ENCODE measurements around the gene ZNF474.

DNA sequence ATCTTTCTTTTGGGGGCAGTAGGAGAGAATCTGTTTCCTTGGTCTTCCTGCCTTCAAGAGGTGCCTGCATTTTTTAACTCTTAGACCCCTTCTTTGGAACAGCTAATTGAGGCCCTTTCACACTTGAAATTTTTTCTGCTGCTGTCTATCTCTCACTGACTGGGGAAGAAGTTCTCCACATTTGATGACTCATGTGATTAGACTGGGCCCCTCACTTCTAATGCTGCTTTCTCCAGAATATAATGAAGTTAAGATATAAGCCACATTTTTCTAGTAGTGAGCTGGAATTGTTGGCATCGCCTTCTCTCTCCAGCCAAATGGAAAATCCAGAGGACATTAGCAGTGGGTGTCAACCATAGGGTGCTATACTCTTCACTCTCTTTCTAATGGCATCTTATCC lies 12.4 kb downstream of the ZNF474 start:
- TF ChIP-seq, protein P1, sequence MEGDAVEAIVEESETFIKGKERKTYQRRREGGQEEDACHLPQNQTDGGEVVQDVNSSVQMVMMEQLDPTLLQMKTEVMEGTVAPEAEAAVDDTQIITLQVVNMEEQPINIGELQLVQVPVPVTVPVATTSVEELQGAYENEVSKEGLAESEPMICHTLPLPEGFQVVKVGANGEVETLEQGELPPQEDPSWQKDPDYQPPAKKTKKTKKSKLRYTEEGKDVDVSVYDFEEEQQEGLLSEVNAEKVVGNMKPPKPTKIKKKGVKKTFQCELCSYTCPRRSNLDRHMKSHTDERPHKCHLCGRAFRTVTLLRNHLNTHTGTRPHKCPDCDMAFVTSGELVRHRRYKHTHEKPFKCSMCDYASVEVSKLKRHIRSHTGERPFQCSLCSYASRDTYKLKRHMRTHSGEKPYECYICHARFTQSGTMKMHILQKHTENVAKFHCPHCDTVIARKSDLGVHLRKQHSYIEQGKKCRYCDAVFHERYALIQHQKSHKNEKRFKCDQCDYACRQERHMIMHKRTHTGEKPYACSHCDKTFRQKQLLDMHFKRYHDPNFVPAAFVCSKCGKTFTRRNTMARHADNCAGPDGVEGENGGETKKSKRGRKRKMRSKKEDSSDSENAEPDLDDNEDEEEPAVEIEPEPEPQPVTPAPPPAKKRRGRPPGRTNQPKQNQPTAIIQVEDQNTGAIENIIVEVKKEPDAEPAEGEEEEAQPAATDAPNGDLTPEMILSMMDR (IDR thresholded peaks at IDR 0.05), result no peak
- TF ChIP-seq POLR2AphosphoS5 (IDR thresholded peaks at IDR 0.05), result no peak
- no peak for TF ChIP-seq POLR2A (IDR thresholded peaks at IDR 0.05)

Data from prostate gland (tissue), 2 donors.